Panc1 (cell line): Measurements from ENCODE around the gene FOXO1. TPM values are rescaled to one million over a fixed set of nuclear protein-coding genes. Genes with fewer than 3 reads are reported as not detected.

ENCODE experiments used
- ATAC-seq: fragments of 200-7000 bp; cut with Tn5 transposase; 2 replicates; pipeline ENCODE4 v1.9.1; 2020; ENCODE audit warnings: mild to moderate bottlenecking, moderate library complexity
- BruUV-seq: library from RNA; stranded (reverse); fragments of 400-500 nt; replicated peaks from 2 replicates; lab custom pipeline; 2021; lab: Mats Ljungman, UMichigan
- CTCF ChIA-PET: fragments of 300-600 bp; sonication (Branson Sonifier 250); formaldehyde crosslinking; loops from one replicate; lab custom pipeline; 2022; ENCODE audit warnings: antibody characterized with exemption; lab: Charles Lee
- POLR2A ChIA-PET: fragments of 300-600 bp; sonication (Branson Sonifier 250); formaldehyde crosslinking; loops from one replicate; lab custom pipeline; 2022; ENCODE audit warnings: antibody characterized with exemption; lab: Charles Lee
- DNase-seq: peaks from one replicate; pipeline ENCODE4 v3.0.0-alpha.2; 2010; ENCODE audit warnings: low read depth, low spot score
- H3K27ac ChIP-seq: 2 replicates; pipeline ENCODE4 v1.5.1; 2011; ENCODE audit warnings: mild to moderate bottlenecking, low read length, inconsistent platforms
- H3K27me3 ChIP-seq: fragments of 200-500 bp; sonication (Bioruptor generic); 2 replicates; pipeline ENCODE4 v1.6.0; 2014; ENCODE audit warnings: low read length, inconsistent platforms; ENCODE audit not compliant: control insufficient read depth, insufficient read depth
- H3K36me3 ChIP-seq: fragments of 200-500 bp; sonication (Bioruptor generic); 2 replicates; pipeline ENCODE4 v1.5.1; 2014; ENCODE audit warnings: inconsistent platforms, mild to moderate bottlenecking, low read length, moderate library complexity; ENCODE audit not compliant: control insufficient read depth, insufficient read depth
- H3K4me1 ChIP-seq: 2 replicates; pipeline ENCODE4 v1.5.1; 2011; ENCODE audit warnings: inconsistent platforms, mild to moderate bottlenecking, low read length, moderate library complexity; ENCODE audit not compliant: control insufficient read depth, insufficient read depth
- H3K4me3 ChIP-seq, 2 experiments: 2 replicates each; pipeline ENCODE4 v1.5.1; 2011 to 2012; ENCODE audit warnings: low read depth in 2 of 2, low read length in 2 of 2, mild to moderate bottlenecking in 2 of 2, inconsistent platforms in 1 of 2, moderate library complexity in 1 of 2
- H3K9me3 ChIP-seq: fragments of 200-500 bp; sonication (Bioruptor generic); 2 replicates; pipeline ENCODE4 v1.5.1; 2014; ENCODE audit warnings: low read depth, mild to moderate bottlenecking, inconsistent platforms, low read length, moderate library complexity; ENCODE audit not compliant: control insufficient read depth, insufficient read depth
- POLR2AphosphoS5 ChIP-seq: IDR thresholded peaks from 2 replicates; pipeline ENCODE4 v1.6.1; 2012; ENCODE audit warnings: mild to moderate bottlenecking, low read depth, low read length, moderate library complexity
- SIN3A ChIP-seq: IDR thresholded peaks from 2 replicates; pipeline ENCODE4 v1.6.1; 2012; ENCODE audit warnings: low read depth, mild to moderate bottlenecking, low read length, moderate library complexity, borderline replicate concordance; ENCODE audit not compliant: insufficient read depth
- TCF7L2 ChIP-seq: IDR thresholded peaks from 2 replicates; pipeline ENCODE4 v1.6.1; 2011; ENCODE audit warnings: mild to moderate bottlenecking, low read depth, low read length, inconsistent platforms
- in situ Hi-C: cut with HindIII; loops from 2 replicates; pipeline ENCODE4 v1.10.0; 2016; ENCODE audit warnings: low sequenced_read_pairs, low pct_unique_long_range_greater_than_20kb
- intact Hi-C: fragments of 100-400 bp; cut with micrococcal nuclease; formaldehyde crosslinking; loops from one replicate; pipeline ENCODE4 v1.10.0; 2022; ENCODE audit not compliant: unreplicated experiment
- total RNA-seq: library from RNA; stranded (reverse); gene quantifications from one replicate; pipeline ENCODE4 v1.2.1, GENCODE V29; 2021; ENCODE audit not compliant: unreplicated experiment
- TF ChIP-seq, protein P1 (sequence below), 2 experiments: IDR thresholded peaks; 2 replicates each; pipeline ENCODE4 v1.6.1; 2011 to 2012; ENCODE audit warnings: low read depth in 2 of 2, control low read depth in 1 of 2, low read length in 1 of 2, mild to moderate bottlenecking in 1 of 2, moderate library complexity in 1 of 2; ENCODE audit not compliant: insufficient read depth in 1 of 2
- TF ChIP-seq, protein P2 (sequence below): fragments of 450-650 bp; IDR thresholded peaks from 2 replicates; pipeline ENCODE4 v1.5.1; 2017; ENCODE audit warnings: mild to moderate bottlenecking

Gene FOXO1
- total RNA-seq, 1 experiment from 2014 or later = 2.1 TPM

DNA sequence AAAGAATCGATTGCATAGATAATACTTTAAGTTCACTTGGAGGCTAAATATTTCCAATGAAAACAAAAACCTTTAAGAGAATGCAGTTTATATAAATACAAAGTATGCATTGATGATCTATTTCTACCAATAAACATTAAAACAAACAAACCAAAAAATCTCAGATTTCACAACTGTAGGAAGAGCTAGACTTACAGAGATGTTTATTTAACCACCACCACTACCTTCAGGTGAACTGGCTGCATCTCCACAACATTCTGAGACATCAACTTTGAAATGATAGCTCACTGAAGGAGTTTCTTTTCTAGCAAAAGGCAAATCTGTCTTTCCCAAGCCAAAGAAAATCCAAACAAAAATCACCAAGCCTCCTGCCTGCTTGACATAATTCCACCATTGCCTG is 44.2 kb downstream of the FOXO1 start:
- ChIA-PET POLR2A (no interaction called here), CTCF (no interaction called here)
- Histone ChIP-seq H3K4me1 (no peaks in the 10 kb centered on the region), H3K27me3 (no peaks in the 10 kb centered on the region), H3K36me3 (no peaks in the 10 kb centered on the region), H3K4me3 (no peak overlapping the region), H3K9me3 (no peaks in the 10 kb centered on the region), H3K27ac (no peak overlapping the region)
- DNase-seq (no peak), ATAC-seq (no peak)
- intact Hi-C loops (no loop called here), in situ Hi-C loops (no loop called here)
- BruUV-seq = no TSS peak
- TF ChIP-seq SIN3A = no peak
- TF ChIP-seq, protein P1, sequence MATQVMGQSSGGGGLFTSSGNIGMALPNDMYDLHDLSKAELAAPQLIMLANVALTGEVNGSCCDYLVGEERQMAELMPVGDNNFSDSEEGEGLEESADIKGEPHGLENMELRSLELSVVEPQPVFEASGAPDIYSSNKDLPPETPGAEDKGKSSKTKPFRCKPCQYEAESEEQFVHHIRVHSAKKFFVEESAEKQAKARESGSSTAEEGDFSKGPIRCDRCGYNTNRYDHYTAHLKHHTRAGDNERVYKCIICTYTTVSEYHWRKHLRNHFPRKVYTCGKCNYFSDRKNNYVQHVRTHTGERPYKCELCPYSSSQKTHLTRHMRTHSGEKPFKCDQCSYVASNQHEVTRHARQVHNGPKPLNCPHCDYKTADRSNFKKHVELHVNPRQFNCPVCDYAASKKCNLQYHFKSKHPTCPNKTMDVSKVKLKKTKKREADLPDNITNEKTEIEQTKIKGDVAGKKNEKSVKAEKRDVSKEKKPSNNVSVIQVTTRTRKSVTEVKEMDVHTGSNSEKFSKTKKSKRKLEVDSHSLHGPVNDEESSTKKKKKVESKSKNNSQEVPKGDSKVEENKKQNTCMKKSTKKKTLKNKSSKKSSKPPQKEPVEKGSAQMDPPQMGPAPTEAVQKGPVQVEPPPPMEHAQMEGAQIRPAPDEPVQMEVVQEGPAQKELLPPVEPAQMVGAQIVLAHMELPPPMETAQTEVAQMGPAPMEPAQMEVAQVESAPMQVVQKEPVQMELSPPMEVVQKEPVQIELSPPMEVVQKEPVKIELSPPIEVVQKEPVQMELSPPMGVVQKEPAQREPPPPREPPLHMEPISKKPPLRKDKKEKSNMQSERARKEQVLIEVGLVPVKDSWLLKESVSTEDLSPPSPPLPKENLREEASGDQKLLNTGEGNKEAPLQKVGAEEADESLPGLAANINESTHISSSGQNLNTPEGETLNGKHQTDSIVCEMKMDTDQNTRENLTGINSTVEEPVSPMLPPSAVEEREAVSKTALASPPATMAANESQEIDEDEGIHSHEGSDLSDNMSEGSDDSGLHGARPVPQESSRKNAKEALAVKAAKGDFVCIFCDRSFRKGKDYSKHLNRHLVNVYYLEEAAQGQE (IDR thresholded peaks at IDR 0.05; ENCODE audit: insufficient read depth in 1 of 2, low read depth in 2 of 2, low read length in 1 of 2) = no peak
- TF ChIP-seq, protein P2, sequence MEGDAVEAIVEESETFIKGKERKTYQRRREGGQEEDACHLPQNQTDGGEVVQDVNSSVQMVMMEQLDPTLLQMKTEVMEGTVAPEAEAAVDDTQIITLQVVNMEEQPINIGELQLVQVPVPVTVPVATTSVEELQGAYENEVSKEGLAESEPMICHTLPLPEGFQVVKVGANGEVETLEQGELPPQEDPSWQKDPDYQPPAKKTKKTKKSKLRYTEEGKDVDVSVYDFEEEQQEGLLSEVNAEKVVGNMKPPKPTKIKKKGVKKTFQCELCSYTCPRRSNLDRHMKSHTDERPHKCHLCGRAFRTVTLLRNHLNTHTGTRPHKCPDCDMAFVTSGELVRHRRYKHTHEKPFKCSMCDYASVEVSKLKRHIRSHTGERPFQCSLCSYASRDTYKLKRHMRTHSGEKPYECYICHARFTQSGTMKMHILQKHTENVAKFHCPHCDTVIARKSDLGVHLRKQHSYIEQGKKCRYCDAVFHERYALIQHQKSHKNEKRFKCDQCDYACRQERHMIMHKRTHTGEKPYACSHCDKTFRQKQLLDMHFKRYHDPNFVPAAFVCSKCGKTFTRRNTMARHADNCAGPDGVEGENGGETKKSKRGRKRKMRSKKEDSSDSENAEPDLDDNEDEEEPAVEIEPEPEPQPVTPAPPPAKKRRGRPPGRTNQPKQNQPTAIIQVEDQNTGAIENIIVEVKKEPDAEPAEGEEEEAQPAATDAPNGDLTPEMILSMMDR = no peak
- TF ChIP-seq POLR2AphosphoS5 = no peak
- TF ChIP-seq TCF7L2 = no peak

DNA sequence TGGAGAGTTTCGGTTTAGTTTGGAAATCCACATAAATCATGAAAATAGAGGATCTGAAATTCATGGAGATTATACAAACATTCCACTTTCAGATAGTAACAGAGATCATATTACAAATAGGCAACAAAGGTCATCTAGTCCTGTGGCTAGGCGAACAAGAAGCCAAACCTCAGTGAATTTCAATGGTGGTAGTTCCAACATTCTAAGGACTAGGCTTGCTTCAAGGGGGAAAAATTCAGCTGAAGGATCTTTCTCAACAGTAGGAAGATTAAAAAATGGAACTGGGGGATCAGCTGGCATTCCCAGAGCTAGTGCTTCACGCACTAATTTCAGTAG is 47.0 kb downstream of the FOXO1 start:
- in situ Hi-C loops = no loop called here
- no peaks in the 10 kb centered on the region for H3K4me1 ChIP-seq
- intact Hi-C loops = no loop called here
- DNase-seq = no peak
- TF ChIP-seq, protein P1 (IDR thresholded peaks at IDR 0.05; ENCODE audit: insufficient read depth in 1 of 2, low read depth in 2 of 2, low read length in 1 of 2) = no peak
- TF ChIP-seq TCF7L2 = no peak
- TF ChIP-seq POLR2AphosphoS5 = no peak
- TF ChIP-seq, protein P2 = no peak
- TF ChIP-seq SIN3A = no peak
- no TSS peak for BruUV-seq
- H3K27me3 ChIP-seq = no peaks in the 10 kb centered on the region
- no peaks in the 10 kb centered on the region for H3K36me3 ChIP-seq
- POLR2A ChIA-PET = no interaction called here
- H3K9me3 ChIP-seq = no peaks in the 10 kb centered on the region
- ATAC-seq = no peak
- H3K27ac ChIP-seq = no peak overlapping the region
- CTCF ChIA-PET = interaction anchor here (0.5 kb wide), 1 partner anchor 67 kb away, joined by 4 read pairs; no protein-coding TSS in a partner anchor
- H3K4me3 ChIP-seq = no peak overlapping the region
